ENCODE measurements around the gene CTNND2. TPM values are rescaled to one million over a fixed set of nuclear protein-coding genes. Genes with fewer than 3 reads are reported as not detected.

Gene CTNND2
- total RNA-seq, 1 donor from 2014 or later: 18.4 TPM

DNA sequence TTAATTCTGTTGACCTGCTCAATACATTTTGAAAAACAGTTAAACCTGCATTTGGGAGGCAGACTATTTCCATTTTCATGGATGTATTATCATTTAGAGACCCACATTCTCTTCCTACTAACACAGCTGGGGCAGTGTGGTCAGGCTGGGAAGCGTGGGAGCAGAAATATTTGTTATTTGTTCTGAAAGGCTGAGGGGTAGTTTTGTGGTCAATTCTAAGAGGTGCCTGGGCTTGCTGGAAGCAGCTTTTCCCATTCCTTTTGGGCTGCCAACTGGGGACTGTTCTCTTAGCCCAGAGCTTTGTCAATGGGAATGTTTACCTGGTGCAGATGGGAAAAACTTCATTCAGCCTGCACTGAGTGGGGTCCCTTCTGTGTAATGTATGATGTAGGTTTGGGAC is 971.8 kb downstream of the CTNND2 start:
- intact Hi-C loops (cut with micrococcal nuclease): no loop called here
- TF ChIP-seq, protein P1, sequence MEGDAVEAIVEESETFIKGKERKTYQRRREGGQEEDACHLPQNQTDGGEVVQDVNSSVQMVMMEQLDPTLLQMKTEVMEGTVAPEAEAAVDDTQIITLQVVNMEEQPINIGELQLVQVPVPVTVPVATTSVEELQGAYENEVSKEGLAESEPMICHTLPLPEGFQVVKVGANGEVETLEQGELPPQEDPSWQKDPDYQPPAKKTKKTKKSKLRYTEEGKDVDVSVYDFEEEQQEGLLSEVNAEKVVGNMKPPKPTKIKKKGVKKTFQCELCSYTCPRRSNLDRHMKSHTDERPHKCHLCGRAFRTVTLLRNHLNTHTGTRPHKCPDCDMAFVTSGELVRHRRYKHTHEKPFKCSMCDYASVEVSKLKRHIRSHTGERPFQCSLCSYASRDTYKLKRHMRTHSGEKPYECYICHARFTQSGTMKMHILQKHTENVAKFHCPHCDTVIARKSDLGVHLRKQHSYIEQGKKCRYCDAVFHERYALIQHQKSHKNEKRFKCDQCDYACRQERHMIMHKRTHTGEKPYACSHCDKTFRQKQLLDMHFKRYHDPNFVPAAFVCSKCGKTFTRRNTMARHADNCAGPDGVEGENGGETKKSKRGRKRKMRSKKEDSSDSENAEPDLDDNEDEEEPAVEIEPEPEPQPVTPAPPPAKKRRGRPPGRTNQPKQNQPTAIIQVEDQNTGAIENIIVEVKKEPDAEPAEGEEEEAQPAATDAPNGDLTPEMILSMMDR (IDR thresholded peaks at IDR 0.05; ENCODE audit: borderline replicate concordance): no peak
- no peak for DNase-seq

DNA sequence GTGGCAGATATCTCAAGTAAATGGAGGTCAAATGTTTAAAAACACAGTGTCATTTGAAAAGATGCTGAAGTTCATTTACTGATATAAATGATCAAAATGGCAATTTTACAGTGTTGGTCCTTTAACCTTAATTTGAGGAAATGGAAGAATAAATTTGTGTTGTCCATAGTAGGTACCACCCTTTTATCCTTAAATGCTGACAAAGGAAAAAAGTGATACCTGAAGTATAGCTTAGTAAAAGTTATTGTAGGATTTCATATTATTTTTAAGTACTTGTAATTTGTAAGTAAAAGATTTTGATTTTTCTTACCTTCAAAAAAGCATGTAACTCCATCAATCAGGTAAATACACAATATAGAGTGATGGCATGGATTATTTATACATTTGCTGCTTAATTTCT is 976.6 kb downstream of the CTNND2 start:
- Histone ChIP-seq H3K27me3 (ENCODE audit: low read depth) (peaks cover 27% of the 10 kb centered on the region), H3K36me3 (no peaks in the 10 kb centered on the region), H3K27ac (replicated peaks) (no peak overlapping the region), H3K9me3 (replicated peaks) (peaks cover 31% of the 10 kb centered on the region), H3K4me1 (no peaks in the 10 kb centered on the region), H3K4me3 (no peak overlapping the region)
- no peak for DNase-seq
- TF ChIP-seq, protein P1 (IDR thresholded peaks at IDR 0.05; ENCODE audit: borderline replicate concordance): no peak
- intact Hi-C loops (cut with micrococcal nuclease): no loop called here

More for the DNA sequence above, 971.8 kb downstream of the CTNND2 start:
- Histone ChIP-seq H3K27me3 (ENCODE audit: low read depth) (peaks cover 17% of the 10 kb centered on the region), H3K4me1 (no peaks in the 10 kb centered on the region), H3K27ac (replicated peaks) (no peak overlapping the region), H3K9me3 (replicated peaks) (peaks cover 21% of the 10 kb centered on the region), H3K36me3 (no peaks in the 10 kb centered on the region), H3K4me3 (no peak overlapping the region)

DNA sequence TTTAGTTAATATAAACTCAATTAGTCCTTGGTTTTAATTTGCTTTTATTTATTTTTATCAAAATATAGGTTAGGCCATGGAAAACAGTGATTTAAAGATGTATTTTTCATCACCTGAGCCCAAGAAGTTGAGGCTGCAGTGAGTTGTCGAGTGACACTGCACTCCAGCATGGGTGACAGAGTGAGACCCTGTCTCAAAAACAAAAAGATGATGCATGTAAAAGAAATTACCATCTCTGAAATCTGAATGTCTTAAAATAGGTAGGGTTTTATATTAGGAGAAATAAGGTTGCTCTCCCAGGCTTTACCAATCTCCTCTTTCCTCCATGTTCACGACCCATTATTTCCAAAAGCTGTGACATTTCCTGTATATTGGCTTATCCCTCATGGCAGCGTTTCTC is 980.9 kb downstream of the CTNND2 start:
- TF ChIP-seq, protein P1 (IDR thresholded peaks at IDR 0.05; ENCODE audit: borderline replicate concordance): no peak
- H3K27ac ChIP-seq (replicated peaks): no peak overlapping the region
- no peak for DNase-seq
- peaks cover 16% of the 10 kb centered on the region for H3K9me3 ChIP-seq (replicated peaks)
- H3K36me3 ChIP-seq: no peaks in the 10 kb centered on the region
- H3K4me1 ChIP-seq: no peaks in the 10 kb centered on the region
- intact Hi-C loops (cut with micrococcal nuclease): no loop called here
- H3K4me3 ChIP-seq: no peak overlapping the region
- H3K27me3 ChIP-seq (ENCODE audit: low read depth): peaks cover 11% of the 10 kb centered on the region
